ENCODE measurements around the gene WWP2.

WWP2 gene

DNA sequence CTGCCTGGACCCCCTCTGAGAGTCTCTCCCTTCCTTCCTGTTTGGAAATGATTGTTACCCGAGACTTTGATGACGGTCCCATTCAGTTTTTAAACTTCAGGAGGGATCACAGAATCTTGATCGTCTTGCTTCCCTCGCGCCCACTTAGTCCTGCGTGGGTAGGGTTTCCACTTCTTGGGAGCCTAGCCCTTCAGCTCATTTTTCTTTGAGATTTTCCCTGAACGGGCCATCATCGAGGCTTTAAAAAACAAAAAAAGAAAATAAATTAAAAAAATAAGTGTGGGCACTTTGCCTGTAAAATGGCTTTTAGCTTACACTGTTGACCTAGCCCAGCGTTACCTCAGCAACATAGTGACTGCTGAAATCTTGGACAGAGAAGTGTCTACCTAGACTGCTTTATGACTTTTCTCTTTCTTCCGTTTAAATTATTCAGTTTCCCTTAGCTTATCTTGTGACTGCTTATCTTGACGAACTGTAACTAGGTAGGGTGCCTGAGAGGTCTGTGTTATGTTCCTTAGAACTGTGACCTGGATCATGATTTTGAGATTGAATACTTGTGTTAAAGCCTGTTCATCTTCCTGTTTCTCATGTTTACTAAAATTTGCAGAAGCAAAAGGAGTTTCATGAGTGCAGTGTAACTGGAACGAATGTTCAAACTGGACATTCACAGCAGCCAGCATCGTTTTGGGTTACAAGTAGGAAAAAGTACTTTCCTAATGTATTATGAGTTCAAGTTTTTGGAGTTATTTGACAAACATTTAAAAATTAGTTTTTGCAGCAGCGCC is 874 bp downstream of the WWP2 start:
- no peak for TF ChIP-seq FOXM1 (IDR thresholded peaks at IDR 0.05; ENCODE audit: borderline replicate concordance, low read depth)
- 0 out of 2 replicates have a peak, but pooled peaks have one; percentile 16 for TF ChIP-seq CREB1 (IDR thresholded peaks at IDR 0.05; ENCODE audit: low read depth)
- TF ChIP-seq REST (IDR thresholded peaks at IDR 0.05; ENCODE audit: low read depth) = 0 out of 2 replicates have a peak, but pooled peaks have one; percentile 21
- no peak for TF ChIP-seq ZBTB7A (IDR thresholded peaks at IDR 0.05; ENCODE audit: low read depth)
- no peak for TF ChIP-seq TCF12 (IDR thresholded peaks at IDR 0.05; ENCODE audit: low read depth)
- TF ChIP-seq TEAD4 (IDR thresholded peaks at IDR 0.05) = no peak
- no peak for TF ChIP-seq EP300 (IDR thresholded peaks at IDR 0.05; ENCODE audit: borderline replicate concordance)
- no peak for TF ChIP-seq USF1 (IDR thresholded peaks at IDR 0.05)
- TF ChIP-seq EGR1 (IDR thresholded peaks at IDR 0.05) = no peak
- TF ChIP-seq CEBPB (IDR thresholded peaks at IDR 0.05) = no peak
- TF ChIP-seq NFIC (IDR thresholded peaks at IDR 0.05) = no peak
- TF ChIP-seq MAX (IDR thresholded peaks at IDR 0.05) = no peak

DNA sequence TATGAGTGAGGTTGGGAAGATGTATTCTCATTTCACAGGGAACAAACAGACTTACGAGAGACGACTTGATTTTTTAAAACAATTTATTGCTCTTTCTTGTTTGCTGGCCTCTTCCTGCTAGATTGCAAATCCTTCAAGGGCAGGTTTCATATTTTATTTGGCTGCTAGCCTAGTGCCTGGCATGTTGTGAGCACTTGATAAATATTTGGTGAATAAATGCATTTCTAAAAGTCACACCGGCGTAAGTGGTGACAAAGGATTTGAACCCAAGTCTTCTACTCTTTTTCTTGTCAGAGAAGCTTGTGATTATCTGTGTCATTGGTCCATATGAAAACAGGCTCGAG is 1.4 kb downstream of the WWP2 start:
- no peak for TF ChIP-seq FOXM1 (IDR thresholded peaks at IDR 0.05; ENCODE audit: borderline replicate concordance, low read depth)
- no peak for TF ChIP-seq RAD21 (IDR thresholded peaks at IDR 0.05; ENCODE audit: low read depth)
- TF ChIP-seq MAX (IDR thresholded peaks at IDR 0.05) = no peak
- no peak for TF ChIP-seq TEAD4 (IDR thresholded peaks at IDR 0.05)
- no peak for TF ChIP-seq NFIC (IDR thresholded peaks at IDR 0.05)
- no peak for TF ChIP-seq TAF1 (IDR thresholded peaks at IDR 0.05; ENCODE audit: low read depth)
- no peak for TF ChIP-seq YY1 (IDR thresholded peaks at IDR 0.05; ENCODE audit: low read depth)

DNA sequence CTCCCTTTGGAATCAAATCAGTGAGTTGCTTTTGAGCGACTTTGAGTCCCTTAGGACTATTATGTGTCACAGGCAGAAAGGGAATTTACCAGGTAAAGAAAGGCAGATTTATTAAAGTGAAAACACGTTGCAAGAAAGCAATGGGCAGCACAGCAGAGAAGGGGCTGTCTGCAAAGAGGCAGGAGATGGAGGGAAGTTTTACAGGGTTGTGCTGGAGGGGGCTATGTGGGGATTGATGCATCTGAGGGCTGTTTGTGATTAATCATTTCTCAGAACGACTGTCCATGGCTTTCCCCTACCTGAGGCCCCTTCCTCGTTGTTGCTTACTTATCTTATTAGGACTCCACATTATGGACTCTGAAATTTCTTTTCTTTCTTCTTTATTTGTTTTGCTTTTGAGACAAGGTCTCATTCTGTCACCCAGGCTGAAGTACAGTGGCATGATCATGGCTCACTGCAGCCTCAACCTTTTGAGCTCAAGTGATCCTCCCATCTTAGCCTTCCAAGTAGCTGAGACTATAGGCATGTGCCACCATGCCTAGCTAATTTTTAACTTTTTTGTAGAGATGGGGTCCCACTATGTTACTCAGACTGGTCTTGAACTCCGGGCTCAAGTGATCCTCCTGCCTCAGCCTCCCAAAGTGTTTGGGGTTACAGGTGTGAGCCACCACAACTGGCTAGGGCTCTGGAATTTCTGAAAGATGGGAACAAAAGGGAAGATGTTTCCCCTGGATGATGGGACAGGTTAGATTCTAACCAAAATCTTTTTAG is 5.5 kb downstream of the WWP2 start:
- TF ChIP-seq REST (IDR thresholded peaks at IDR 0.05; ENCODE audit: low read depth) (no peak), TCF12 (IDR thresholded peaks at IDR 0.05; ENCODE audit: low read depth) (no peak), ZBTB7A (IDR thresholded peaks at IDR 0.05; ENCODE audit: low read depth) (no peak), TAF1 (IDR thresholded peaks at IDR 0.05; ENCODE audit: low read depth) (no peak), TEAD4 (IDR thresholded peaks at IDR 0.05) (no peak), MAX (IDR thresholded peaks at IDR 0.05) (no peak), RAD21 (IDR thresholded peaks at IDR 0.05; ENCODE audit: low read depth) (no peak), YY1 (IDR thresholded peaks at IDR 0.05; ENCODE audit: low read depth) (no peak), CEBPB (IDR thresholded peaks at IDR 0.05) (no peak), FOXM1 (IDR thresholded peaks at IDR 0.05; ENCODE audit: borderline replicate concordance, low read depth) (no peak), EGR1 (IDR thresholded peaks at IDR 0.05) (no peak), USF1 (IDR thresholded peaks at IDR 0.05) (no peak), CREB1 (IDR thresholded peaks at IDR 0.05; ENCODE audit: low read depth) (no peak), NFIC (IDR thresholded peaks at IDR 0.05) (no peak), EP300 (IDR thresholded peaks at IDR 0.05; ENCODE audit: borderline replicate concordance) (no peak)

DNA sequence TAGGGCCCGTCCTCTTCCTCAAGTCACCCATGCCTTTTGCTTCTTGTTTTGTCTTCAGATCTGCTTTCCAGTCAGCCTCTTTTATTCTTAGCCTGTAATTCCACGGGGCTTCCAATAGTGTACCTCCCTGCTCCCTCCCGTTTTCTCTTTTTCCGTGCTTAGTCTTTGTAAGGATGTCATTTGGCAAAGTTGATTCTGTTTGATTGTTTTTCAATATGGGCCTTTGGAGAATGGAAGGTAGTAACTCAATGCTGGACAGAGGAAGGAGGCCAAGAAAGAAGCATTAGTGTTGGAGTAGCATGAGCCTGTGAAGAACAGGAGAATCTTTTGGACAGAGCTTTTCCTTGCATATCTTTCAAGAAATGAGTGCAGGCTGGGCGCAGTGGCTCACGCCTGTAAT is 6.5 kb downstream of the WWP2 start:
- no peak for TF ChIP-seq MAX (IDR thresholded peaks at IDR 0.05)
- no peak for TF ChIP-seq TEAD4 (IDR thresholded peaks at IDR 0.05)
- TF ChIP-seq YY1 (IDR thresholded peaks at IDR 0.05; ENCODE audit: low read depth) = no peak
- no peak for TF ChIP-seq CEBPB (IDR thresholded peaks at IDR 0.05)
- TF ChIP-seq CREB1 (IDR thresholded peaks at IDR 0.05; ENCODE audit: low read depth) = no peak
- TF ChIP-seq NFIC (IDR thresholded peaks at IDR 0.05) = no peak
- TF ChIP-seq RAD21 (IDR thresholded peaks at IDR 0.05; ENCODE audit: low read depth) = no peak
- TF ChIP-seq EP300 (IDR thresholded peaks at IDR 0.05; ENCODE audit: borderline replicate concordance) = no peak
- no peak for TF ChIP-seq EGR1 (IDR thresholded peaks at IDR 0.05)
- no peak for TF ChIP-seq TCF12 (IDR thresholded peaks at IDR 0.05; ENCODE audit: low read depth)
- TF ChIP-seq ZBTB7A (IDR thresholded peaks at IDR 0.05; ENCODE audit: low read depth) = no peak
- TF ChIP-seq USF1 (IDR thresholded peaks at IDR 0.05) = no peak
- no peak for TF ChIP-seq REST (IDR thresholded peaks at IDR 0.05; ENCODE audit: low read depth)
- no peak for TF ChIP-seq TAF1 (IDR thresholded peaks at IDR 0.05; ENCODE audit: low read depth)
